Dendritic cell treated with granulocyte-macrophage colony-stimulating factor and Interleukin-4, amounts not matched to agents 40 ng/mL and 50 ng/mL, for 4 days (primary cell): ENCODE results near the gene AUTS2.

Source experiments
- H3K27ac Mint-ChIP-seq: one replicate; pipeline ENCODE4 v1.8.0; 2022; ENCODE audit warnings: mild to moderate bottlenecking, mixed read lengths
- H3K27me3 Mint-ChIP-seq: one replicate; pipeline ENCODE4 v1.8.0; 2022; ENCODE audit warnings: mild to moderate bottlenecking, mixed read lengths
- H3K36me3 Mint-ChIP-seq: one replicate; pipeline ENCODE4 v1.8.0; 2022; ENCODE audit warnings: low read depth, mixed read lengths
- H3K4me1 Mint-ChIP-seq: one replicate; pipeline ENCODE4 v1.8.0; 2022; ENCODE audit warnings: low read depth, mixed read lengths
- H3K4me3 Mint-ChIP-seq: one replicate; pipeline ENCODE4 v1.8.0; 2022; ENCODE audit warnings: mild to moderate bottlenecking, moderate library complexity, mixed read lengths
- H3K9me3 Mint-ChIP-seq: one replicate; pipeline ENCODE4 v1.8.0; 2022; ENCODE audit warnings: mixed read lengths
- intact Hi-C: fragments of 100-400 bp; cut with micrococcal nuclease; formaldehyde crosslinking; loops from one replicate; pipeline ENCODE4 v1.15.0; 2022

Gene AUTS2

GRCh38 chr7:69791739-69792138 lies 193.5 kb downstream of the AUTS2 start:
- H3K36me3 Mint-ChIP-seq = no peaks in the 10 kb centered on the region
- intact Hi-C loops = no loop called here
- no peaks in the 10 kb centered on the region for H3K4me1 Mint-ChIP-seq
- H3K4me3 Mint-ChIP-seq = no peak overlapping the region
- no peaks in the 10 kb centered on the region for H3K9me3 Mint-ChIP-seq
- no peak overlapping the region for H3K27ac Mint-ChIP-seq
- no peaks in the 10 kb centered on the region for H3K27me3 Mint-ChIP-seq

GRCh38 chr7:69795932-69796331 lies 197.7 kb downstream of the AUTS2 start:
- intact Hi-C loops = no loop called here
- Mint-ChIP-seq H3K9me3 (no peaks in the 10 kb centered on the region), H3K4me1 (no peaks in the 10 kb centered on the region), H3K4me3 (no peak overlapping the region), H3K36me3 (no peaks in the 10 kb centered on the region), H3K27ac (no peak overlapping the region), H3K27me3 (no peaks in the 10 kb centered on the region)

GRCh38 chr7:69796416-69796815 lies 198.1 kb downstream of the AUTS2 start:
- H3K9me3 Mint-ChIP-seq = no peaks in the 10 kb centered on the region
- no peaks in the 10 kb centered on the region for H3K27me3 Mint-ChIP-seq
- H3K36me3 Mint-ChIP-seq = no peaks in the 10 kb centered on the region
- no peak overlapping the region for H3K27ac Mint-ChIP-seq
- H3K4me1 Mint-ChIP-seq = no peaks in the 10 kb centered on the region
- intact Hi-C loops = no loop called here
- no peak overlapping the region for H3K4me3 Mint-ChIP-seq

- H3K27me3 Mint-ChIP-seq = no peaks in the 10 kb centered on the region
- intact Hi-C loops = no loop called here
- H3K27ac Mint-ChIP-seq = no peak overlapping the region
- H3K36me3 Mint-ChIP-seq = no peaks in the 10 kb centered on the region
- H3K9me3 Mint-ChIP-seq = no peaks in the 10 kb centered on the region
- no peaks in the 10 kb centered on the region for H3K4me1 Mint-ChIP-seq
- H3K4me3 Mint-ChIP-seq = no peak overlapping the region
Observed at GRCh38 chr7:69799048-69799697, 200.9 kb downstream of the AUTS2 start.

GRCh38 chr7:69799990-69800389 lies 201.7 kb downstream of the AUTS2 start:
- Mint-ChIP-seq H3K4me1 (no peaks in the 10 kb centered on the region), H3K27me3 (no peaks in the 10 kb centered on the region), H3K36me3 (no peaks in the 10 kb centered on the region), H3K4me3 (no peak overlapping the region), H3K9me3 (no peaks in the 10 kb centered on the region), H3K27ac (no peak overlapping the region)
- intact Hi-C loops = no loop called here

- H3K27ac Mint-ChIP-seq = no peak overlapping the region
- no peaks in the 10 kb centered on the region for H3K9me3 Mint-ChIP-seq
- no peaks in the 10 kb centered on the region for H3K36me3 Mint-ChIP-seq
- no peak overlapping the region for H3K4me3 Mint-ChIP-seq
- intact Hi-C loops = no loop called here
- no peaks in the 10 kb centered on the region for H3K4me1 Mint-ChIP-seq
- no peaks in the 10 kb centered on the region for H3K27me3 Mint-ChIP-seq
Observed at GRCh38 chr7:69800495-69800894, 202.2 kb downstream of the AUTS2 start.

- Mint-ChIP-seq H3K4me3 (no peak overlapping the region), H3K4me1 (no peaks in the 10 kb centered on the region), H3K36me3 (no peaks in the 10 kb centered on the region), H3K9me3 (no peaks in the 10 kb centered on the region), H3K27me3 (no peaks in the 10 kb centered on the region), H3K27ac (no peak overlapping the region)
- intact Hi-C loops = no loop called here
Observed at GRCh38 chr7:69801729-69802682, 203.7 kb downstream of the AUTS2 start.

GRCh38 chr7:69803699-69804516 lies 205.6 kb downstream of the AUTS2 start:
- intact Hi-C loops = no loop called here
- H3K4me1 Mint-ChIP-seq = no peaks in the 10 kb centered on the region
- H3K4me3 Mint-ChIP-seq = no peak overlapping the region
- no peaks in the 10 kb centered on the region for H3K9me3 Mint-ChIP-seq
- H3K27me3 Mint-ChIP-seq = no peaks in the 10 kb centered on the region
- no peak overlapping the region for H3K27ac Mint-ChIP-seq
- no peaks in the 10 kb centered on the region for H3K36me3 Mint-ChIP-seq

- Mint-ChIP-seq H3K9me3 (no peaks in the 10 kb centered on the region), H3K4me1 (no peaks in the 10 kb centered on the region), H3K27me3 (no peaks in the 10 kb centered on the region), H3K27ac (no peak overlapping the region), H3K4me3 (no peak overlapping the region), H3K36me3 (no peaks in the 10 kb centered on the region)
- intact Hi-C loops = no loop called here
Observed at GRCh38 chr7:69804962-69805361, 206.7 kb downstream of the AUTS2 start.

- peaks cover 5% of the 10 kb centered on the region for H3K4me1 Mint-ChIP-seq
- H3K4me3 Mint-ChIP-seq = no peak overlapping the region
- H3K36me3 Mint-ChIP-seq = no peaks in the 10 kb centered on the region
- no peaks in the 10 kb centered on the region for H3K27me3 Mint-ChIP-seq
- H3K9me3 Mint-ChIP-seq = no peaks in the 10 kb centered on the region
- H3K27ac Mint-ChIP-seq = no peak overlapping the region
- intact Hi-C loops = no loop called here
Observed at GRCh38 chr7:69808391-69808790, 210.1 kb downstream of the AUTS2 start.

GRCh38 chr7:69811476-69812308 lies 213.4 kb downstream of the AUTS2 start:
- Mint-ChIP-seq H3K36me3 (no peaks in the 10 kb centered on the region), H3K27ac (no peak overlapping the region), H3K27me3 (peaks cover 1% of the 10 kb centered on the region)

GRCh38 chr7:69812756-69813155 lies 214.5 kb downstream of the AUTS2 start:
- no peak overlapping the region for H3K4me3 Mint-ChIP-seq
- peaks cover 1% of the 10 kb centered on the region for H3K27me3 Mint-ChIP-seq
- no peak overlapping the region for H3K27ac Mint-ChIP-seq
- no peaks in the 10 kb centered on the region for H3K36me3 Mint-ChIP-seq
- H3K4me1 Mint-ChIP-seq = peaks cover 5% of the 10 kb centered on the region
- H3K9me3 Mint-ChIP-seq = no peaks in the 10 kb centered on the region
- intact Hi-C loops = no loop called here

More at GRCh38 chr7:69811476-69812308, 213.4 kb downstream of the AUTS2 start:
- intact Hi-C loops = no loop called here
- peaks cover 5% of the 10 kb centered on the region for H3K4me1 Mint-ChIP-seq
- H3K9me3 Mint-ChIP-seq = no peaks in the 10 kb centered on the region
- no peak overlapping the region for H3K4me3 Mint-ChIP-seq

- Mint-ChIP-seq H3K9me3 (no peaks in the 10 kb centered on the region), H3K27me3 (peaks cover 1% of the 10 kb centered on the region), H3K36me3 (no peaks in the 10 kb centered on the region), H3K4me3 (no peak overlapping the region), H3K27ac (no peak overlapping the region), H3K4me1 (peaks cover 5% of the 10 kb centered on the region)
- intact Hi-C loops = no loop called here
Observed at GRCh38 chr7:69813637-69814240, 215.5 kb downstream of the AUTS2 start.
